ENCODE data around the gene RIC8B. TPM values are rescaled to one million over a fixed set of nuclear protein-coding genes. Genes with fewer than 3 reads are reported as not detected.

The RIC8B gene
- total RNA-seq, 1 donor from 2014 or later, result 5.8 TPM

DNA sequence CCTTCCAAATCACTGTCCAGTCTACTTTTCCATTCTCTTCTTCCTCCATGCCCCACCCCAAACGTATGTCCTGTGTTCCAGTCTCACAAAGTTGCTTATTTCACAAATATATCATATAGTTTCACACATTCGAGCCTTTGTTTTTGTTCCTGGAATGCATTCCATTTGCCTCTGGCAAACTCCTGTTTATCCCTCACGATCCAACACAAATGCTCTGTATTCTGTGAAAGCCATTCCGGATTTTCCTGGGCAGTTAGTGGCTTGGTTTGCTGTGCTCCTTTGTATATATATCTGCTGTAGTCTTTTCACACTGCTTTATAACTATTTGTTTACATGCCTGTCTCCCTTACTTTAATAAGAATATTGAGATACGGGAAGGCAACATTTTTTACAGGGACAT lies 9.0 kb downstream of the RIC8B start:
- Mint-ChIP-seq H3K27ac (no peak overlapping the region), H3K27me3 (no peaks in the 10 kb centered on the region), H3K4me3 (no peak overlapping the region), H3K9me3 (no peaks in the 10 kb centered on the region), H3K36me3 (ENCODE audit: low read depth) (peaks cover 7% of the 10 kb centered on the region), H3K4me1 (no peaks in the 10 kb centered on the region)
- ATAC-seq (ENCODE audit: low read depth) (no peak), DNase-seq (no peak)
- POLR2A ChIA-PET, result no interaction called here
- intact Hi-C loops (cut with micrococcal nuclease), result no loop called here
- TF ChIP-seq, protein P1, sequence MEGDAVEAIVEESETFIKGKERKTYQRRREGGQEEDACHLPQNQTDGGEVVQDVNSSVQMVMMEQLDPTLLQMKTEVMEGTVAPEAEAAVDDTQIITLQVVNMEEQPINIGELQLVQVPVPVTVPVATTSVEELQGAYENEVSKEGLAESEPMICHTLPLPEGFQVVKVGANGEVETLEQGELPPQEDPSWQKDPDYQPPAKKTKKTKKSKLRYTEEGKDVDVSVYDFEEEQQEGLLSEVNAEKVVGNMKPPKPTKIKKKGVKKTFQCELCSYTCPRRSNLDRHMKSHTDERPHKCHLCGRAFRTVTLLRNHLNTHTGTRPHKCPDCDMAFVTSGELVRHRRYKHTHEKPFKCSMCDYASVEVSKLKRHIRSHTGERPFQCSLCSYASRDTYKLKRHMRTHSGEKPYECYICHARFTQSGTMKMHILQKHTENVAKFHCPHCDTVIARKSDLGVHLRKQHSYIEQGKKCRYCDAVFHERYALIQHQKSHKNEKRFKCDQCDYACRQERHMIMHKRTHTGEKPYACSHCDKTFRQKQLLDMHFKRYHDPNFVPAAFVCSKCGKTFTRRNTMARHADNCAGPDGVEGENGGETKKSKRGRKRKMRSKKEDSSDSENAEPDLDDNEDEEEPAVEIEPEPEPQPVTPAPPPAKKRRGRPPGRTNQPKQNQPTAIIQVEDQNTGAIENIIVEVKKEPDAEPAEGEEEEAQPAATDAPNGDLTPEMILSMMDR (IDR thresholded peaks at IDR 0.05), result no peak
- CTCF ChIA-PET, result no interaction called here

DNA sequence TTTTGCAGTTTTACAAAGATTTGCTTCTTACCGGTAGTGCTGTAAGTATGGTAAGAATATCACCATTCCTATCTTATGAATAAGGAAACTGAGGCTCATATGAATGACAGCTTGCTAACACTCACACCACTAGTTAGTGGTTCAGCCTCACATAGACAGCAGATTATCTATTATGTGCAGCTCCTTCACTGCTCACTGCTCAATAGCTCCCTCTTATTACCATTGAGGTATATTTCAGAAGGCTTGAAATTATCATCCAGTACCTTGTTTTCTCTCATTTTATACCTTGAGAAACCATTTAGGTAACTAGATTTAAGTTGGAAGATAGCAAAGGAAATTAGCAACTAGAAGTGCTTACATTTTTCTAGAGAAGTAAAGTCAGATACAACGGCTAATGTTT lies 15.5 kb downstream of the RIC8B start:
- intact Hi-C loops (cut with micrococcal nuclease), result no loop called here
- Mint-ChIP-seq H3K27ac (no peak overlapping the region), H3K9me3 (no peaks in the 10 kb centered on the region), H3K27me3 (no peaks in the 10 kb centered on the region), H3K4me3 (no peak overlapping the region), H3K4me1 (no peaks in the 10 kb centered on the region), H3K36me3 (ENCODE audit: low read depth) (peaks cover 16% of the 10 kb centered on the region)
- TF ChIP-seq, protein P1 (IDR thresholded peaks at IDR 0.05), result no peak
- ATAC-seq (ENCODE audit: low read depth) (no peak), DNase-seq (no peak)
- ChIA-PET POLR2A (no interaction called here), CTCF (no interaction called here)

DNA sequence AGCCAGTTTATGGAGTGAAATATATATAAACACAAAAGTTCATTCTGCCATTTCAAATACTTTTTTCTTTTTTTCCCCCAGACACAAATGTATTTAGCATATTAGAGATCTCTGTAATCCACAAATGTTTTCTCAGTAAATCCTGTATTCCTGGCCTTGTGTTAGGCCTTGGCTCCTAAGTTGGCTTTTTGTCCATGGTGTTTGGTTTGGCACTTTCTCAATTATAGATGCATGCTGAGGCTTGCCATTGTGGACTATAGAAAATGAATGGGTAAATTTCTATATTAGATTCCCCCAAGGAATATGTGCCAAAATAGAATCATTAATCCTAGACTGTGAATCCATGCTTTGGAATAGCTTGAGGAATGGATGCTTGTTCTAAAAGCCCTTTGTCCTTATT lies 17.0 kb downstream of the RIC8B start:
- H3K4me3 Mint-ChIP-seq, result no peak overlapping the region
- H3K27me3 Mint-ChIP-seq, result no peaks in the 10 kb centered on the region
- peaks cover 12% of the 10 kb centered on the region for H3K36me3 Mint-ChIP-seq (ENCODE audit: low read depth)
- no peak for ATAC-seq (ENCODE audit: low read depth)
- ChIA-PET CTCF (no interaction called here), POLR2A (no interaction called here)
- DNase-seq, result no peak
- intact Hi-C loops (cut with micrococcal nuclease), result no loop called here
- H3K9me3 Mint-ChIP-seq, result no peaks in the 10 kb centered on the region
- no peaks in the 10 kb centered on the region for H3K4me1 Mint-ChIP-seq
- H3K27ac Mint-ChIP-seq, result no peak overlapping the region
- TF ChIP-seq, protein P1 (IDR thresholded peaks at IDR 0.05), result no peak

DNA sequence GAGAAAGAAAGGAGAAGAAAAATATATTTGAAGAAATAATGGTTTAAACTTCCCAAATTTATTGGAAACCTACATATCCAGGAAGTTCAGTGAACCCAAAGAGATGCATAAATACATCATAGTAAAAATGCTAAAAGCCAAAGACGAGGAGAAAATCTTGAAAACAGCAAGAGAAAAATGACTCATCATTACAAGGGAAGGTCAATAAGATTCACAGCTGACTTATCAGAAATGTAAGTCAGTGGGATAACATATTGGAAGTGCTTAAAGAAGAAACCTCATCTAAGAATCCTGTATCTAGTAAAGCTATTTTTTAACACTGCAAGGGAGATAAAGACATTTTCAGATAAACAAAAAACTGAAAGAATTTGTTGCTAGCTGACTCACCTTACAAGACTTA lies 19.9 kb downstream of the RIC8B start:
- ATAC-seq (ENCODE audit: low read depth) (no peak), DNase-seq (no peak)
- intact Hi-C loops (cut with micrococcal nuclease), result no loop called here
- no peaks in the 10 kb centered on the region for H3K4me1 Mint-ChIP-seq
- H3K27me3 Mint-ChIP-seq, result no peaks in the 10 kb centered on the region
- no peaks in the 10 kb centered on the region for H3K9me3 Mint-ChIP-seq
- no peak overlapping the region for H3K27ac Mint-ChIP-seq
- CTCF ChIA-PET, result no interaction called here
- TF ChIP-seq, protein P1 (IDR thresholded peaks at IDR 0.05), result no peak
- H3K36me3 Mint-ChIP-seq (ENCODE audit: low read depth), result peaks cover 6% of the 10 kb centered on the region
- POLR2A ChIA-PET, result no interaction called here
- H3K4me3 Mint-ChIP-seq, result no peak overlapping the region

DNA sequence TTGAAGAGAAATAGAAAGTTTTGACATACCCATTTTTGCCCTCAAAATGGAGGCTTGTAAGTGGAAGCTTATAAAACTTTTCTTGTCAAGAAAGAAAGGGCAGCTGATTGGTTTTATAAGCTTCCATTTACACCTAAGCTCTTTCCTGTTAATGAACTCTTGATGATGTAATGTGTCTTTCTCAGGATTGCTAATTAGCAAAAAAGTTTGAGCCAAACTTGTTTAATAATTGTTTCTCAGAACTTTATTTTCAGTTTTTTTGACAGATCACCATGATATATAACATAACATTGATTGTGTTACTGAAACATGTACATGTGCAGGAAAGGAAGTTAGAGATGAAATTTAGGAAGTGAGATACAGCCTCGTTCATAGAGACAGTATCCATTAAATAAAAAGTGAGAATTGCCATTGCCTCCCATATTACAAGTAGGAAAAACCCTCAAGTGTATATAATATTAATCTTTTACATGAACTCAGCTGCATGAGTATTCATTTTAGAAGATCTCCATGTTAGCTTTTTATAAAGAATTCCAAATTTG lies 26.8 kb downstream of the RIC8B start:
- Mint-ChIP-seq H3K36me3 (ENCODE audit: low read depth) (peaks cover 2% of the 10 kb centered on the region), H3K27me3 (no peaks in the 10 kb centered on the region), H3K27ac (no peak overlapping the region), H3K4me3 (no peak overlapping the region), H3K4me1 (peaks cover 4% of the 10 kb centered on the region), H3K9me3 (no peaks in the 10 kb centered on the region)
- intact Hi-C loops (cut with micrococcal nuclease), result no loop called here
- ATAC-seq (ENCODE audit: low read depth) (no peak), DNase-seq (no peak)
- ChIA-PET CTCF (no interaction called here), POLR2A (no interaction called here)
- TF ChIP-seq, protein P1 (IDR thresholded peaks at IDR 0.05), result no peak
